DMS53 (cell line): ENCODE measurements around the gene FAM53B.
"Not testable (repeated sequence)": the region's sequence is repeated elsewhere in the genome, so short reads cannot be mapped to it uniquely, and the experiment has no call there.

ENCODE experiments used
- DNase-seq: peaks from one replicate; lab custom pipeline; 2025; lab: John Stamatoyannopoulos, UW

FAM53B gene

GRCh38 chr10:124598773-124599587 is 145.2 kb downstream of the FAM53B start:
- DNase-seq: no peak

GRCh38 chr10:124598196-124598595 is 146.0 kb downstream of the FAM53B start:
- DNase-seq: no peak

DNA sequence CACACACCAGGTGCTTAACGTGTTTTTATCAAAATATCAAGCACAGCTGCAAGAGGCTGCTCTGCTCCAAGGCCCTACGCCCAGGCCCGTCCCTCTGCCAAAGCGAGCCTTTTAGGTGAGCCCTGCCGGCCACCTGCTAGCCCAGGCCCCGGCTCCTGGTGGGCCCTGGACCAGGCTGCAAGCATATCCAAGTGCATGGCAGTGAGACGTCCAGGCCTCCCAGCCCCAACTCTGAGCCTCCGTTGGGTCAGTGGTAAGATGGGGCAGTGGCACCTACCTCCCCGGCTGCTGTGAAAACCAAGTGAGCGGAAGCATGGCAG is 146.4 kb downstream of the FAM53B start:
- no peak for DNase-seq

DNA sequence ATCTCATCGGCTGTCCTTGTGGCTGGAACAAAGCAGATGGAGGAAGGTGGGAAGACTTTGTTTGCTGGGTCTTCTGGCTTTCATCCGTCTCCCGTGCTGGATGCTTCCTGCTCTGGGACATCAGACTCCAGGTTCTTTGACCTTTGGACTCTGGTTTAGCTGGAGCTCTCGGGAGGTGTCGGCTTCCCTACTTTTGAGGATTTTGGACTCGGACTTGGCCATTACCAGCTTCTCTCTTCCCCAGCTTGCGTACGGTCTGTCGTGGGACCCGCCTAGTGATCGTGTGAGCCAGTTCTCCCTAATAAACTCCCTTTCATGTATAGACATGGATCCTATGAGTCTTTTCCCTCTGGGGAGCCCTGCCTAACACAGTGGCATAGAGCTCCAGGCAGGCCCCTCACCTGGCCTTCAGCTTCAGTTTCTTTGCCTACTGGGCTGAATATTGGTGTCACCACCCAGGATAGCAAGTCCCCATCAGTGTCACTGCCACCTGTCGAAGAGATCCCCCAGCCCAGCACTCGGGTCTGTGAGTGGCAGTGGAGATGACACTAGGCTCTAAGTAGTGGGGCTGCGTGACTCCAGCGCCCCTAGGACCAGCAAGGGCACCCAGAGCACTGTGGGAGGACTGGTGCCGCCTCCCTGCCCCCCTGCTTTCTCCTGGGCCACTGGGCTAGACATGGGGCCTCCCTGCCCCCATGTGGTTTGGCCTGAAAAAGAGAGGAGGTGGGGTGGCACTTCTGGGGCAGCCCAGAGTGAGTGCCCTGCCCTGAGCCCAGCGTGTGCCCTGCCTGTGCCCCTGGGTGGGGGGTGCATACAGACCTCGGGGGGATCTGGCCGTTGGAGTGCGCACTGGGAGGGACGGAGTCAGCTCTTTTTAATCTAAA is 147.0 kb downstream of the FAM53B start:
- peak; percentile 73 for DNase-seq

DNA sequence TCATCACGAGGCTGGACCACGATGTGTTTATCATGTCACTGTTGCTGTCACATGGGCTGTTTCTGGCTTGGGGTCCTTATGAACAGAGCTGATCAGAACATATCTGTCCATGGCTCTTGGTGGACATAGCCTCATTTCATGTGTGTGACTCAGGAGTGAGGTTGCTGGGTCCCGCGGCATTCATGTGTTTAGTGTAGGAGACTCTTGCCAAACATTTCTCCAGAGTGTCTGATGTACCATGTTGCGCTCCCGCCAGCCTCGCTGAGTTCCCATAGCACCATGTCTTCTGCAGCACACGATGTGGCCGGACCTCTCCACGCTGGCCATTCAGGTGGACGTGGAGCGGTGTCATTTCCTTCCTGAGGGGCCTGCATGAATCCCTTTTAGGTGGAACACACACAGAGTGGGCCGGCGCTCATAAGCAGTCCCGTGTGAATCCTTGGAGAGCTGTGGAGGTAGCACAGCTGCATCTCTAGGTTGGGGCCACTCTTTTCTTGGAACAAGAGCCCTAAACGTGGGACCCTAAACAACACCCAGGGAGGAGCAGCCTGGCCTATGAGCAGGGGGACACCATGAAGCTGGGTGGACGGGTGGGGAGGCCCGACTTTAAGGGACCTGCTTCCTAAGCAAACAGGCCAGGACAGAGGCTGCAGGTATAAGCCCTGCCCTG is 147.9 kb downstream of the FAM53B start:
- DNase-seq: no peak

DNA sequence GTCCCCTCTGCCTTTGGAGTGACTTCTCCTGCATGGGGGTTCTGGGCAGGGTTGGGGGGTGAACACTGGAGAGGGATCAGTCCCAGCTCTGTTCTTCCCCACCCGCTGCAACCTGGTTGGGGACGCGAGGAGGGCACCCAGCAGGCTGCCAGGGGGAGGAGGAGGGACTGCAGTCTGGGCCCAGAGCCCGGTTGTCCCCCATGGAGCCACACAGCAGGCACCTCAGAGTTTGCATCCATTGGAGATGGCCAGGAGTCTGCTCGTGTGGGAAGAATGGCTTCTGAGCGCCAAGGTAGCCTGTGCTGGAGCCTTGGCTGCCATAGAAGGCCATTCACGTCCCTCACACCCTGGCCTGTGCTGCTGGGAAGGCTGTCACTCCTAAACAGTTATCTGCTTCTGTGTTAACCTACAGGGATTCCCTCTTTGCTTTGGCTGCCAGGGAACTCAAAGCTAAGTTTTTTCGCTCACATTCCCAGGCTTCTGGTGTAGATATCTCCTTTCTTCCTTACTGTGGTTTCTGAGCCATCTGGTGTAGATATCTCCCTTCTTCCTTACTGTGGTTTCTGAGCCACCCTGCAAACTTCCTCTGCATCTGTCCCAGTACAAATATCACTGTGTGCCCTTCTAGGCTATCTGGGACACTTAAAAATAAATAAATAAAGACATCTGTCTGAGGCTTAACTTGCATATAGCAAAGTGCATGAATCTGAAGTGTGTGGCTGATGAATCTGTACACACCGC is 148.9 kb downstream of the FAM53B start:
- DNase-seq: no peak

GRCh38 chr10:124594240-124594639 is 149.9 kb downstream of the FAM53B start:
- no peak for DNase-seq

- DNase-seq: no peak
Observed at GRCh38 chr10:124593431-124593985, 150.7 kb downstream of the FAM53B start.

GRCh38 chr10:124592736-124593430 is 151.3 kb downstream of the FAM53B start:
- no peak for DNase-seq

DNA sequence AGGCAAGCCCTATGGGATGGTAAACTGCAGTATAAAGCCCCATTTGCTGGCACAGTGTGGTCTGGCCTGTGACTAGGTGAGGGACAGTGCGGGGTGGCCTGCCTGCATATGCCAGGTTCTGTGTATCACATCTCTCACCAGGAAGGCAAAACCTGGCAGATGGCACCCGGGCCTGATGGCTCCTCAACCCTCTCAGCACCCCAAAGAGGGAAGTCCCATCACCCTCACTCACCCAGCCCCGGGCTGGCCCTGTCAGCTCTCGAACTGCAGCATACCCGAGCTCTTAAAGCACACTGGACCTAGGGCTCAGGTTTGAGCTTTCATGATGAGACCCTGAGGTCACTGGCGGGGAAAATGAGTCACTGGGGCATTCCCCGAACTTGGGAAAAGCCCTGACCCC is 152.1 kb downstream of the FAM53B start:
- DNase-seq: no peak

- no peak for DNase-seq
Observed at GRCh38 chr10:124591123-124591495, 153.1 kb downstream of the FAM53B start.

GRCh38 chr10:124590216-124591122 is 153.7 kb downstream of the FAM53B start:
- DNase-seq: no peak

DNA sequence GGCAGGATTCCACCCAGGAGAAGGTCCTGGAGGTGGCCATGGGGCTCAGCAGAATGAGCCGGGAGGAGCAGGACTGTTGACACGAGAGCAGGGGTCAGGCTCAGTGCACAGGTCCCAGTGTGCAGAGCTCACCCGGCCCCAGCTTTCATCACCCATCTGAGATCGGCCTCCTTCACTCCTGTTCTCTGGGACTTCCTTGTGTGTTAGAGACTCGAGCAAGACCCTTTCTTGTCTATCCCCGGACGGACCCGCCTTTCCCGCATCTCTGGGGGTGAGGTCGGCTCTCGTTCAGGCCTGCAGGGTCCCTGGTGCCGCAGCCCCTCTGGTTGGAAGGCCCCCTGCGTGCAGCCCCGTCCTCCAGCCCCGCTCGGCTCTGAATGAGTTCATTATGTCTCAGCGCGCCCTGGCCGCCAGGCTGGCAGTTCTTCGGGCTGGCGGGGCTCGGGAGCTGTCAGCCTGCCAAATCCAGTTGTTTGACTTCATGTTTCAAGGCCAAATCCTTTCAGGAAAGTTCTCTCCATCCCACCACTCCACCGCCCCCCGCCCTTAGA is 154.6 kb downstream of the FAM53B start:
- no peak for DNase-seq

GRCh38 chr10:124588736-124589490 is 155.3 kb downstream of the FAM53B start:
- peak; percentile 19 for DNase-seq

GRCh38 chr10:124588341-124588735 is 155.8 kb downstream of the FAM53B start:
- not testable (repeated sequence) for DNase-seq

GRCh38 chr10:124587811-124588211 is 156.4 kb downstream of the FAM53B start:
- DNase-seq: no peak

DNA sequence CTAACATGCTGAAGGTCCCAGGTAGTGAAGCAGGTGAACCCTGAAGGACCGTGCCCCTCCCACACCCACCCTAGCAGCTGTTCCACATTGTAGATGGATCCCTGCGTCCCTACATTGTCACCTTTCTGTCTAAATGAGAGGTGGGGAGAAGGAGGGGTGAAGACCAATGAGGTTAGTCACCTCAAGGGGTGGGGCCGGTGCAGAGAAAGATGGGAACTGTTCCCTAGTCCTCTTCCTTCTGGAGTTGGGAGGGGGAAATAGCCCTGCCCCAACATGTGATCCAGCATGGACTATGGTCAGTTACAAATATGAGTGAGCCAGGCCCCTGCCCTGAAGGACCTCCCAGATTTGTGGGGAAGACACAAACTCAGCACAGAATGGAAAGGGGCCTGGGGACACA is 158.0 kb downstream of the FAM53B start:
- DNase-seq: no peak

DNA sequence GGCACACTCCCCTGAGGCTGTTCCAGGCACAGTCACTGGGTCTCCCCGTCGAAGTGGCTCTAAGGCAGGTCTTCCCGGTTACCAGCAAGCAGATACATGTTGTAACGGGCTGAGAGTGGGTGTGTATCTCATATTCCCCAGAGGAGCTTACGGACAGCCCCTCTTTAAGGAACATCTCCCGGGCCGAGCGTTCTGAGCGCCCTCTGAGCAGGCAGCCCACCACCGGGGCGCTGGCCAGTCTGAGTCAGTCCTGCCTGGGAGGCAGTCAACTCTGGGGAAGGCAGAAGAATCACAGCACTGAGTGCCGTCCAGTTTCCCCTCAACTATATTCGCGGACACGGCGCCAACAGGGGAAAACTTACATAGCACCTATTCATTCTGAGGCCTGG is 165.2 kb downstream of the FAM53B start:
- no peak for DNase-seq
